Calu3 (cell line): ENCODE results near the gene RCAN1. TPM values are rescaled to one million over a fixed set of nuclear protein-coding genes. Genes with fewer than 3 reads are reported as not detected.

Experiments
- BruUV-seq: library from RNA; stranded (reverse); fragments of 400-500 nt; replicated peaks from 2 replicates; lab custom pipeline; 2021; lab: Mats Ljungman, UMichigan
- CTCF ChIA-PET: fragments of 300-600 bp; sonication (Branson Sonifier 250); formaldehyde crosslinking; loops from one replicate; lab custom pipeline; 2022; ENCODE audit warnings: antibody characterized with exemption; lab: Charles Lee
- DNase-seq: peaks from one replicate; pipeline ENCODE4 v3.0.0; 2022
- H3K27ac Mint-ChIP-seq: one replicate; pipeline ENCODE4 v1.8.0; 2022; ENCODE audit warnings: mixed read lengths; ENCODE audit not compliant: unreplicated experiment
- H3K27me3 Mint-ChIP-seq: one replicate; pipeline ENCODE4 v1.8.0; 2022; ENCODE audit warnings: mixed read lengths; ENCODE audit not compliant: unreplicated experiment
- H3K36me3 Mint-ChIP-seq: one replicate; pipeline ENCODE4 v1.8.0; 2022; ENCODE audit warnings: mild to moderate bottlenecking, moderate library complexity, mixed read lengths; ENCODE audit not compliant: insufficient read depth, unreplicated experiment
- H3K4me1 Mint-ChIP-seq: one replicate; pipeline ENCODE4 v1.8.0; 2022; ENCODE audit warnings: mild to moderate bottlenecking, low read depth, mixed read lengths; ENCODE audit not compliant: unreplicated experiment
- H3K4me3 Mint-ChIP-seq: one replicate; pipeline ENCODE4 v1.8.0; 2022; ENCODE audit warnings: mild to moderate bottlenecking, low read depth, moderate library complexity, mixed read lengths; ENCODE audit not compliant: unreplicated experiment
- H3K9me3 Mint-ChIP-seq: one replicate; pipeline ENCODE4 v1.8.0; 2022; ENCODE audit warnings: low read depth, mixed read lengths; ENCODE audit not compliant: unreplicated experiment
- CTCF ChIP-seq: fragments of 200-600 bp; IDR thresholded peaks from one replicate; pipeline ENCODE4 v1.8.0; 2022; ENCODE audit warnings: antibody characterized with exemption; ENCODE audit not compliant: unreplicated experiment
- intact Hi-C: fragments of 100-400 bp; cut with micrococcal nuclease; formaldehyde crosslinking; loops from one replicate; pipeline ENCODE4 v1.10.0; 2022; ENCODE audit not compliant: unreplicated experiment
- total RNA-seq: library from RNA; stranded (reverse); gene quantifications from 2 replicates; pipeline ENCODE4 v1.2.3, GENCODE V29; 2022

RCAN1 gene
- total RNA-seq, 1 experiment from 2014 or later = 25.4 TPM

DNA sequence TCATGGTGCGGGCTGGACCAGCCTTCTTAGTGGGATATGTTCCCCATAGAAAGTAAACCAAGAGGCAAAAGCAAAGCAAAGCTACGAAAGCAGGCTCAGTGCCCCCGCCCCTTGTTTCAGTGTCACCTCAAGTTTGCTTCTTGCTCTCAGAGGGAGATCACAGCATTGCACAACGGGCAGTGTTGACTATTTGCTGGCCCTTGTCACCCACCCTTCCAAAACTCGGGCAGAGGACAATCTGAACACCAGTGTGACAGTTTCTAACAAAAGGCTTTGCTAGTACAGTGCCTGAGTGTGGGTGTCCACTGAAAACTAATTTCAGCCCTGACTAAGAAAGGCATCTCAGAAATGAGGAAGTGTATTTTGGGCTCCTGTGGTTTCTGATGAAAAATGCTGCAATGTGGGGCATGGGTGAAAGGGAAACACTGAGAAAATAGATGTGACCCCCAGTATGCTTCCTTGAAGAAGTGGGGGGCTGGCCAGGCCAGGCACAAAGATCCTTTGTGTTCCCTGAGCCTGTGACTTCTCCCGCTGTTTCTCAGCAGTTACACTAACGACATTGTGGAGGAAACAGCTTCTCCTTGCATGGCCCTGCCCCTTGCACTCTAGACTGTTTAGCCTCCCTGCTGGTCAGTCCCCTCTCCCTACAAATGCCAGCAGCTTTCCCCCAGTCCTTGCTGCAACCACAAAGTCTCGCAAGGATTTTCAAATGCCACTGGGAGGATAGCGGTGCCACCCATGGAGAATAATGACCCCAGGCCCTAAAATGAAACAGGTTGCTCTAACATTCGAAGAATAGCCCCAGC lies 69.6 kb downstream of the RCAN1 start:
- Mint-ChIP-seq H3K9me3 (no peaks in the 10 kb centered on the region), H3K36me3 (peaks cover 19% of the 10 kb centered on the region), H3K4me1 (peaks cover 46% of the 10 kb centered on the region), H3K27ac (peak overlapping the region; percentile 85), H3K4me3 (peak overlapping the region; percentile 43), H3K27me3 (no peaks in the 10 kb centered on the region)
- DNase-seq = peak; percentile 77
- no peak for TF ChIP-seq CTCF
- no TSS peak for BruUV-seq
- intact Hi-C loops = loop anchor here (2.0 kb wide), 1 partner anchor 18 kb away; no protein-coding TSS in a partner anchor
- CTCF ChIA-PET = interaction anchor here (0.9 to 3.6 kb wide), 4 partner anchors 14 to 38 kb away, joined by 3 to 24 read pairs (median 5); no protein-coding TSS in a partner anchor

- Mint-ChIP-seq H3K4me1 (peaks cover 42% of the 10 kb centered on the region), H3K27me3 (no peaks in the 10 kb centered on the region), H3K9me3 (no peaks in the 10 kb centered on the region), H3K36me3 (peaks cover 19% of the 10 kb centered on the region), H3K4me3 (peak overlapping the region; percentile 21), H3K27ac (peak overlapping the region; percentile 85)
- peak; percentile 46 for TF ChIP-seq CTCF
- intact Hi-C loops = loop anchor here (2.0 kb wide), 1 partner anchor 17 kb away; no protein-coding TSS in a partner anchor
- DNase-seq = peak; percentile 85
- no TSS peak for BruUV-seq
- CTCF ChIA-PET = interaction anchor here (1.1 to 3.6 kb wide), 3 partner anchors 17 to 59 kb away, joined by 7 to 24 read pairs (median 12); no protein-coding TSS in a partner anchor
These were observed 70.8 kb downstream of the RCAN1 start for GRCh38 chr21:34544032-34544496.

GRCh38 chr21:34543017-34543416 lies 71.9 kb downstream of the RCAN1 start:
- intact Hi-C loops = no loop called here
- no peaks in the 10 kb centered on the region for H3K27me3 Mint-ChIP-seq
- peaks cover 38% of the 10 kb centered on the region for H3K4me1 Mint-ChIP-seq
- TF ChIP-seq CTCF = no peak
- peaks cover 19% of the 10 kb centered on the region for H3K36me3 Mint-ChIP-seq
- CTCF ChIA-PET = interaction anchor here (0.6 to 3.6 kb wide), 3 partner anchors 11 to 32 kb away, joined by 3 to 24 read pairs (median 12); no protein-coding TSS in a partner anchor
- H3K9me3 Mint-ChIP-seq = no peaks in the 10 kb centered on the region
- DNase-seq = no peak
- BruUV-seq = no TSS peak
- H3K4me3 Mint-ChIP-seq = no peak overlapping the region
- peak overlapping the region; percentile 77 for H3K27ac Mint-ChIP-seq

- peaks cover 31% of the 10 kb centered on the region for H3K4me1 Mint-ChIP-seq
These were observed 74.7 kb downstream of the RCAN1 start for GRCh38 chr21:34540206-34540605.

More at GRCh38 chr21:34540206-34540605, 74.7 kb downstream of the RCAN1 start:
- CTCF ChIA-PET = no interaction called here
- no peaks in the 10 kb centered on the region for H3K27me3 Mint-ChIP-seq
- DNase-seq = no peak
- H3K9me3 Mint-ChIP-seq = no peaks in the 10 kb centered on the region
- no peak for TF ChIP-seq CTCF
- H3K36me3 Mint-ChIP-seq = peaks cover 15% of the 10 kb centered on the region
- no peak overlapping the region for H3K4me3 Mint-ChIP-seq
- no peak overlapping the region for H3K27ac Mint-ChIP-seq
- BruUV-seq = no TSS peak
- intact Hi-C loops = no loop called here
